D721Med (cell line): Measurements from ENCODE around the gene LY86.

Experiments
- DNase-seq: peaks from one replicate; pipeline ENCODE4 v3.0.0; 2011; ENCODE audit warnings: low spot score; ENCODE audit not compliant: insufficient read length
- FAIRE-seq: peaks from 2 replicates; lab custom pipeline; 2011; peaks lifted over from hg19 to GRCh38; lab: Jason Lieb, UNC
- TF ChIP-seq, protein P1 (sequence below): IDR thresholded peaks from 2 replicates; pipeline ENCODE4 v1.5.1; 2012; ENCODE audit warnings: mild to moderate bottlenecking, control low read depth; ENCODE audit not compliant: insufficient read depth; ENCODE audit errors: missing control alignments

The LY86 gene

DNA sequence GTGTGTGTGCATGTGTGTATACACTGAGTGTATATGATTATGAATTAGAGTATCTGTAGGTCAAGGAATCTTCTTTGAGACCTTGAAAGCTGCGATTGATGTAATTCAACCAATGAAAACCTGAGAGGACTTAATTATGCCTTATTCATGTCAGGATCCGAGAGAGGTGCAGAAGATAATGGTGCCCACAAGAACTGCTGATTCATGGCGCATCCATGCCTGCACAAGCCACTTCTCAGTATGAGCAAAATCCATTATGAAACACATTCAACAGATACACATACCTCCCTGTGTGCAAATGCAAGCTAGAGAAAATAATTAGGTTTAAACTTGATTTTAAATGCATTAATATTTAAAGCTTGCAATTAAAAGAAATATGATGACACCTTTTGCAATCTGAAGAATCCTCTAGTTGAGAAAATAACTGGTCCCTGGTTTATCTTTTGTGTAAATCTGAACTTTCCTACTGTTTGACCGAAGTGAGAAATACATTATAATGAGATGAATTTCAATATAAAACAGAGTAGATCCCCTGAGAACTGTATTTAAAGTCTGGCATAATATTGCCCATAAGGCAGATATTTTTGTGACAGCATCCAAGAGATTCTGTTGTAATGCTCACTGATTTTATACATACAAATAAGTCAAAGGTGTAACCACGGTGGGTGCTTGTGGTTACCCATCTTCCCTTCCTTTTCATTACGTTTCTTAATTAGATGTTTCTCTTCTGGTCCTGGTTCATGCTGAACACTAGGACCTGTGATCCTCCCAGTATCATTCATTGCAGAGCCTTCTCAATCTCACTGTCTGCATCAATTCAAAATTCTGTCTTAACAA lies 45.6 kb downstream of the LY86 start:
- FAIRE-seq (no peak), DNase-seq (no peak)
- TF ChIP-seq, protein P1, sequence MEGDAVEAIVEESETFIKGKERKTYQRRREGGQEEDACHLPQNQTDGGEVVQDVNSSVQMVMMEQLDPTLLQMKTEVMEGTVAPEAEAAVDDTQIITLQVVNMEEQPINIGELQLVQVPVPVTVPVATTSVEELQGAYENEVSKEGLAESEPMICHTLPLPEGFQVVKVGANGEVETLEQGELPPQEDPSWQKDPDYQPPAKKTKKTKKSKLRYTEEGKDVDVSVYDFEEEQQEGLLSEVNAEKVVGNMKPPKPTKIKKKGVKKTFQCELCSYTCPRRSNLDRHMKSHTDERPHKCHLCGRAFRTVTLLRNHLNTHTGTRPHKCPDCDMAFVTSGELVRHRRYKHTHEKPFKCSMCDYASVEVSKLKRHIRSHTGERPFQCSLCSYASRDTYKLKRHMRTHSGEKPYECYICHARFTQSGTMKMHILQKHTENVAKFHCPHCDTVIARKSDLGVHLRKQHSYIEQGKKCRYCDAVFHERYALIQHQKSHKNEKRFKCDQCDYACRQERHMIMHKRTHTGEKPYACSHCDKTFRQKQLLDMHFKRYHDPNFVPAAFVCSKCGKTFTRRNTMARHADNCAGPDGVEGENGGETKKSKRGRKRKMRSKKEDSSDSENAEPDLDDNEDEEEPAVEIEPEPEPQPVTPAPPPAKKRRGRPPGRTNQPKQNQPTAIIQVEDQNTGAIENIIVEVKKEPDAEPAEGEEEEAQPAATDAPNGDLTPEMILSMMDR = no peak

GRCh38 chr6:6634735-6635075 lies 46.2 kb downstream of the LY86 start:
- TF ChIP-seq, protein P1 = no peak
- no peak for DNase-seq
- FAIRE-seq = no peak

GRCh38 chr6:6635291-6635690 lies 46.8 kb downstream of the LY86 start:
- TF ChIP-seq, protein P1 = no peak
- FAIRE-seq (no peak), DNase-seq (no peak)

DNA sequence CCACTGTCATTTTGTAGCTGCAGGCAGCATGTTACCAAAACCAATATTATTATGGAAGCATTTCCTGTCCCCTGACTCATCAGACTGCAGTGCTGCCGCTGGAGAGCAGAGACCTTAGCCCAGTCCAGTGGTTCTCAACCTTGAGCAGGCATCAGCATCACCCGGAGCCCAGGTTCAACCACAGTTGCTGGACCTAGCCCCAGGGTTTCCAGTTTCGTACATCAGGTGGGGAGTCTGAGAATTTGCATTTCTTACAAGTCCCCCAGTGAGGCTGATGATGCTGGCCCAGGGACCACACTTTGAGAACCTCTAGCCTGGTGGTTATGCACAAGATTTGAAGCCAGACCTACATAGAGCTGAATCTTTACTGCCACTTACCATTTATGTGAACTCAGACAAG lies 47.3 kb downstream of the LY86 start:
- TF ChIP-seq, protein P1 = no peak
- FAIRE-seq (no peak), DNase-seq (no peak)

GRCh38 chr6:6639572-6639971 lies 51.1 kb downstream of the LY86 start:
- FAIRE-seq = no peak
- no peak for DNase-seq
- TF ChIP-seq, protein P1 = no peak

GRCh38 chr6:6640926-6641325 lies 52.4 kb downstream of the LY86 start:
- TF ChIP-seq, protein P1 = no peak
- no peak for FAIRE-seq
- DNase-seq = no peak

- DNase-seq = no peak
- TF ChIP-seq, protein P1 = no peak
- no peak for FAIRE-seq
Measured at GRCh38 chr6:6643398-6643797, 54.9 kb downstream of the LY86 start.
